ENCODE measurements around the gene ZNF813. TPM values are rescaled to one million over a fixed set of nuclear protein-coding genes. Genes with fewer than 3 reads are reported as not detected.

Gene ZNF813
- total and polyA plus RNA-seq, 2 experiments from 2014 or later, result 6.4 to 29.3 TPM

DNA sequence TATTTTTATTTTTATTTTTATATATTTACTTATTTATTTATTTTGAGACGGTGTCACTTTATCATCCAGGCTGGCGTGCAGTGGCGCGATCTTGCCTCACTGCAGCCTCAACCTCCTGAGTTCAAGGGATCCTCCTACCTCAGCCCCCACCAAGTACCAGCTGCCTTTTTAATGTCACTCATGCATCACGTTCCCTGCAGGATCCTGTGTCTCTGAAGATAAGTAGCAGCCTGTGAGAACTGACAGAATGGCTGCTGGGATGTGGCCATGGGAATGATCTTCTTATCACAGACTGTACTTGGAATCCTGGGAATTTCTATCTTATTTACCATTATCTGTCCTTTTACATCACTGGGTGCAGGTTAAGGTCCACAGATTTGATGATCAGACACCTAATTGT, 45.0 kb upstream of the ZNF813 start:
- Histone ChIP-seq H3K9me2 (ENCODE audit: insufficient read depth) (no peaks in the 10 kb centered on the region), H3K4me3 (peak overlapping the region; percentile 26; the same call in 1 of the 2 replicates), H2AFZ (no peak overlapping the region), H3K79me2 (replicated peaks; ENCODE audit: insufficient read depth) (no peaks in the 10 kb centered on the region), H3F3A (replicated peaks; ENCODE audit: low read depth) (no peaks in the 10 kb centered on the region), H3K4me2 (peak overlapping the region; percentile 42), H3K27ac (ENCODE audit: low read depth) (peak overlapping the region; percentile 89), H3K36me3 (ENCODE audit: insufficient read depth) (no peaks in the 10 kb centered on the region), H3K27me3 (ENCODE audit: insufficient read depth) (no peaks in the 10 kb centered on the region), H4K20me1 (replicated peaks; ENCODE audit: insufficient read depth) (no peaks in the 10 kb centered on the region), H3K4me1 (ENCODE audit: insufficient read depth) (peaks cover 10% of the 10 kb centered on the region; the same call in 1 of the 2 replicates)
- peak; percentile 35 for DNase-seq (ENCODE audit: low spot score)
- TF ChIP-seq ZNF331 (CRISPR knock-in tag; IDR thresholded peaks at IDR 0.05; ENCODE audit: low read depth), result no peak
- TF ChIP-seq, protein P1, sequence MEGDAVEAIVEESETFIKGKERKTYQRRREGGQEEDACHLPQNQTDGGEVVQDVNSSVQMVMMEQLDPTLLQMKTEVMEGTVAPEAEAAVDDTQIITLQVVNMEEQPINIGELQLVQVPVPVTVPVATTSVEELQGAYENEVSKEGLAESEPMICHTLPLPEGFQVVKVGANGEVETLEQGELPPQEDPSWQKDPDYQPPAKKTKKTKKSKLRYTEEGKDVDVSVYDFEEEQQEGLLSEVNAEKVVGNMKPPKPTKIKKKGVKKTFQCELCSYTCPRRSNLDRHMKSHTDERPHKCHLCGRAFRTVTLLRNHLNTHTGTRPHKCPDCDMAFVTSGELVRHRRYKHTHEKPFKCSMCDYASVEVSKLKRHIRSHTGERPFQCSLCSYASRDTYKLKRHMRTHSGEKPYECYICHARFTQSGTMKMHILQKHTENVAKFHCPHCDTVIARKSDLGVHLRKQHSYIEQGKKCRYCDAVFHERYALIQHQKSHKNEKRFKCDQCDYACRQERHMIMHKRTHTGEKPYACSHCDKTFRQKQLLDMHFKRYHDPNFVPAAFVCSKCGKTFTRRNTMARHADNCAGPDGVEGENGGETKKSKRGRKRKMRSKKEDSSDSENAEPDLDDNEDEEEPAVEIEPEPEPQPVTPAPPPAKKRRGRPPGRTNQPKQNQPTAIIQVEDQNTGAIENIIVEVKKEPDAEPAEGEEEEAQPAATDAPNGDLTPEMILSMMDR (conservative IDR thresholded peaks at IDR 0.05; ENCODE audit: low read depth in 2 of 2), result no peak
- TF ChIP-seq CREB1 (CRISPR knock-in tag; IDR thresholded peaks at IDR 0.05; ENCODE audit: low read depth), result no peak
- TF ChIP-seq, protein P2, sequence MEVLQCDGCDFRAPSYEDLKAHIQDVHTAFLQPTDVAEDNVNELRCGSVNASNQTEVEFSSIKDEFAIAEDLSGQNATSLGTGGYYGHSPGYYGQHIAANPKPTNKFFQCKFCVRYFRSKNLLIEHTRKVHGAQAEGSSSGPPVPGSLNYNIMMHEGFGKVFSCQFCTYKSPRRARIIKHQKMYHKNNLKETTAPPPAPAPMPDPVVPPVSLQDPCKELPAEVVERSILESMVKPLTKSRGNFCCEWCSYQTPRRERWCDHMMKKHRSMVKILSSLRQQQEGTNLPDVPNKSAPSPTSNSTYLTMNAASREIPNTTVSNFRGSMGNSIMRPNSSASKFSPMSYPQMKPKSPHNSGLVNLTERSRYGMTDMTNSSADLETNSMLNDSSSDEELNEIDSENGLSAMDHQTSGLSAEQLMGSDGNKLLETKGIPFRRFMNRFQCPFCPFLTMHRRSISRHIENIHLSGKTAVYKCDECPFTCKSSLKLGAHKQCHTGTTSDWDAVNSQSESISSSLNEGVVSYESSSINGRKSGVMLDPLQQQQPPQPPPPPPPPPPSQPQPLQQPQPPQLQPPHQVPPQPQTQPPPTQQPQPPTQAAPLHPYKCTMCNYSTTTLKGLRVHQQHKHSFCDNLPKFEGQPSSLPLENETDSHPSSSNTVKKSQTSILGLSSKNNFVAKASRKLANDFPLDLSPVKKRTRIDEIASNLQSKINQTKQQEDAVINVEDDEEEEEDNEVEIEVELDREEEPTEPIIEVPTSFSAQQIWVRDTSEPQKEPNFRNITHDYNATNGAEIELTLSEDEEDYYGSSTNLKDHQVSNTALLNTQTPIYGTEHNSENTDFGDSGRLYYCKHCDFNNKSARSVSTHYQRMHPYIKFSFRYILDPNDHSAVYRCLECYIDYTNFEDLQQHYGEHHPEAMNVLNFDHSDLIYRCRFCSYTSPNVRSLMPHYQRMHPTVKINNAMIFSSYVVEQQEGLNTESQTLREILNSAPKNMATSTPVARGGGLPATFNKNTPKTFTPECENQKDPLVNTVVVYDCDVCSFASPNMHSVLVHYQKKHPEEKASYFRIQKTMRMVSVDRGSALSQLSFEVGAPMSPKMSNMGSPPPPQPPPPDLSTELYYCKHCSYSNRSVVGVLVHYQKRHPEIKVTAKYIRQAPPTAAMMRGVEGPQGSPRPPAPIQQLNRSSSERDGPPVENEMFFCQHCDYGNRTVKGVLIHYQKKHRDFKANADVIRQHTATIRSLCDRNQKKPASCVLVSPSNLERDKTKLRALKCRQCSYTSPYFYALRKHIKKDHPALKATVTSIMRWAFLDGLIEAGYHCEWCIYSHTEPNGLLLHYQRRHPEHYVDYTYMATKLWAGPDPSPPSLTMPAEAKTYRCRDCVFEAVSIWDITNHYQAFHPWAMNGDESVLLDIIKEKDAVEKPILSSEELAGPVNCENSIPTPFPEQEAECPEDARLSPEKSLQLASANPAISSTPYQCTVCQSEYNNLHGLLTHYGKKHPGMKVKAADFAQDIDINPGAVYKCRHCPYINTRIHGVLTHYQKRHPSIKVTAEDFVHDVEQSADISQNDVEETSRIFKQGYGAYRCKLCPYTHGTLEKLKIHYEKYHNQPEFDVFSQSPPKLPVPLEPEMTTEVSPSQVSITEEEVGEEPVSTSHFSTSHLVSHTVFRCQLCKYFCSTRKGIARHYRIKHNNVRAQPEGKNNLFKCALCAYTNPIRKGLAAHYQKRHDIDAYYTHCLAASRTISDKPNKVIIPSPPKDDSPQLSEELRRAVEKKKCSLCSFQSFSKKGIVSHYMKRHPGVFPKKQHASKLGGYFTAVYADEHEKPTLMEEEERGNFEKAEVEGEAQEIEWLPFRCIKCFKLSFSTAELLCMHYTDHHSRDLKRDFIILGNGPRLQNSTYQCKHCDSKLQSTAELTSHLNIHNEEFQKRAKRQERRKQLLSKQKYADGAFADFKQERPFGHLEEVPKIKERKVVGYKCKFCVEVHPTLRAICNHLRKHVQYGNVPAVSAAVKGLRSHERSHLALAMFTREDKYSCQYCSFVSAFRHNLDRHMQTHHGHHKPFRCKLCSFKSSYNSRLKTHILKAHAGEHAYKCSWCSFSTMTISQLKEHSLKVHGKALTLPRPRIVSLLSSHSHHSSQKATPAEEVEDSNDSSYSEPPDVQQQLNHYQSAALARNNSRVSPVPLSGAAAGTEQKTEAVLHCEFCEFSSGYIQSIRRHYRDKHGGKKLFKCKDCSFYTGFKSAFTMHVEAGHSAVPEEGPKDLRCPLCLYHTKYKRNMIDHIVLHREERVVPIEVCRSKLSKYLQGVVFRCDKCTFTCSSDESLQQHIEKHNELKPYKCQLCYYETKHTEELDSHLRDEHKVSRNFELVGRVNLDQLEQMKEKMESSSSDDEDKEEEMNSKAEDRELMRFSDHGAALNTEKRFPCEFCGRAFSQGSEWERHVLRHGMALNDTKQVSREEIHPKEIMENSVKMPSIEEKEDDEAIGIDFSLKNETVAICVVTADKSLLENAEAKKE (CRISPR knock-in tag; IDR thresholded peaks at IDR 0.05), result no peak
- no peak for TF ChIP-seq NANOG (IDR thresholded peaks at IDR 0.05; ENCODE audit: borderline replicate concordance)
- TF ChIP-seq JUNB (IDR thresholded peaks at IDR 0.05; ENCODE audit: unreplicated experiment), result no peak
- no peak for TF ChIP-seq STAT1 (IDR thresholded peaks at IDR 0.05; ENCODE audit: unreplicated experiment)
- TF ChIP-seq, protein P3, sequence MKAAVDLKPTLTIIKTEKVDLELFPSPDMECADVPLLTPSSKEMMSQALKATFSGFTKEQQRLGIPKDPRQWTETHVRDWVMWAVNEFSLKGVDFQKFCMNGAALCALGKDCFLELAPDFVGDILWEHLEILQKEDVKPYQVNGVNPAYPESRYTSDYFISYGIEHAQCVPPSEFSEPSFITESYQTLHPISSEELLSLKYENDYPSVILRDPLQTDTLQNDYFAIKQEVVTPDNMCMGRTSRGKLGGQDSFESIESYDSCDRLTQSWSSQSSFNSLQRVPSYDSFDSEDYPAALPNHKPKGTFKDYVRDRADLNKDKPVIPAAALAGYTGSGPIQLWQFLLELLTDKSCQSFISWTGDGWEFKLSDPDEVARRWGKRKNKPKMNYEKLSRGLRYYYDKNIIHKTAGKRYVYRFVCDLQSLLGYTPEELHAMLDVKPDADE (IDR thresholded peaks at IDR 0.05), result no peak
- TF ChIP-seq POLR2AphosphoS5 (IDR thresholded peaks at IDR 0.05; ENCODE audit: low read depth), result no peak
- TF ChIP-seq EZH2 (IDR thresholded peaks at IDR 0.05; ENCODE audit: low read depth, unreplicated experiment), result no peak
- TF ChIP-seq, protein P4, sequence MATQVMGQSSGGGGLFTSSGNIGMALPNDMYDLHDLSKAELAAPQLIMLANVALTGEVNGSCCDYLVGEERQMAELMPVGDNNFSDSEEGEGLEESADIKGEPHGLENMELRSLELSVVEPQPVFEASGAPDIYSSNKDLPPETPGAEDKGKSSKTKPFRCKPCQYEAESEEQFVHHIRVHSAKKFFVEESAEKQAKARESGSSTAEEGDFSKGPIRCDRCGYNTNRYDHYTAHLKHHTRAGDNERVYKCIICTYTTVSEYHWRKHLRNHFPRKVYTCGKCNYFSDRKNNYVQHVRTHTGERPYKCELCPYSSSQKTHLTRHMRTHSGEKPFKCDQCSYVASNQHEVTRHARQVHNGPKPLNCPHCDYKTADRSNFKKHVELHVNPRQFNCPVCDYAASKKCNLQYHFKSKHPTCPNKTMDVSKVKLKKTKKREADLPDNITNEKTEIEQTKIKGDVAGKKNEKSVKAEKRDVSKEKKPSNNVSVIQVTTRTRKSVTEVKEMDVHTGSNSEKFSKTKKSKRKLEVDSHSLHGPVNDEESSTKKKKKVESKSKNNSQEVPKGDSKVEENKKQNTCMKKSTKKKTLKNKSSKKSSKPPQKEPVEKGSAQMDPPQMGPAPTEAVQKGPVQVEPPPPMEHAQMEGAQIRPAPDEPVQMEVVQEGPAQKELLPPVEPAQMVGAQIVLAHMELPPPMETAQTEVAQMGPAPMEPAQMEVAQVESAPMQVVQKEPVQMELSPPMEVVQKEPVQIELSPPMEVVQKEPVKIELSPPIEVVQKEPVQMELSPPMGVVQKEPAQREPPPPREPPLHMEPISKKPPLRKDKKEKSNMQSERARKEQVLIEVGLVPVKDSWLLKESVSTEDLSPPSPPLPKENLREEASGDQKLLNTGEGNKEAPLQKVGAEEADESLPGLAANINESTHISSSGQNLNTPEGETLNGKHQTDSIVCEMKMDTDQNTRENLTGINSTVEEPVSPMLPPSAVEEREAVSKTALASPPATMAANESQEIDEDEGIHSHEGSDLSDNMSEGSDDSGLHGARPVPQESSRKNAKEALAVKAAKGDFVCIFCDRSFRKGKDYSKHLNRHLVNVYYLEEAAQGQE (IDR thresholded peaks at IDR 0.05; ENCODE audit: unreplicated experiment), result no peak
- TF ChIP-seq ZNF114 (CRISPR knock-in tag; IDR thresholded peaks at IDR 0.05), result no peak
- no peak for TF ChIP-seq EZH2phosphoT487 (IDR thresholded peaks at IDR 0.05; ENCODE audit: unreplicated experiment)
- Mint-ChIP-seq H3K36me3 (ENCODE audit: low read depth) (no peaks in the 10 kb centered on the region), H3K9me3 (0 out of 3 replicates have a peak, but pooled peaks cover 1% of the 10 kb centered on the region), H3K4me1 (peaks cover 15% of the 10 kb centered on the region), H3K27ac (no peak overlapping the region), H3K4me3 (peak overlapping the region; percentile 30; the same call in 2 of the 3 replicates), H3K27me3 (ENCODE audit: insufficient read depth, low read depth, poor library complexity) (peaks cover 3% of the 10 kb centered on the region)
- ATAC-seq, result no peak

All from GM23338 (cell line).